Esophagus squamous epithelium (tissue), 5 donors: Measurements from ENCODE around the gene GPR12. TPM values are rescaled to one million over a fixed set of nuclear protein-coding genes. Genes with fewer than 3 reads are reported as not detected.

Experiments used
- DNase-seq: peaks from one replicate; lab custom pipeline; 2025; lab: John Stamatoyannopoulos, UW
- H3K27ac ChIP-seq, 4 donors: fragments of 200-600 bp; sonication (generic); one replicate each; pipeline ENCODE4 v1.5.1; 2016 to 2019; ENCODE audit warnings: mild to moderate bottlenecking in 1 of 4
- H3K27me3 ChIP-seq, 4 donors: fragments of 200-600 bp; sonication (generic); 1 replicate in 3 of 4; 2 replicates in 1 of 4; pipeline versions ENCODE4 v1.5.1 to v1.6.0; 2017 to 2021; ENCODE audit warnings: antibody characterized with exemption in 1 of 4
- H3K36me3 ChIP-seq, 3 donors: fragments of 200-600 bp; sonication (generic); one replicate each; pipeline ENCODE4 v1.5.1; 2016 to 2019
- H3K4me1 ChIP-seq, 3 donors: fragments of 200-600 bp; sonication (generic); one replicate each; pipeline ENCODE4 v1.5.1; 2017 to 2019
- H3K4me3 ChIP-seq, 4 donors: fragments of 200-600 bp; sonication (generic); 1 replicate in 3 of 4; 2 replicates in 1 of 4; pipeline ENCODE4 v1.5.1; 2016 to 2019; ENCODE audit warnings: mild to moderate bottlenecking in 2 of 4, moderate library complexity in 1 of 4
- H3K9me3 ChIP-seq, 3 donors: fragments of 200-600 bp; sonication (generic); one replicate each; pipeline ENCODE4 v1.5.1; 2016 to 2019
- POLR2A ChIP-seq, 4 donors: fragments of 450-650 bp; IDR thresholded peaks; one replicate each; pipeline ENCODE4 v1.6.1; 2017; ENCODE audit warnings: antibody characterized with exemption in 4 of 4, mild to moderate bottlenecking in 4 of 4, moderate library complexity in 3 of 4
- WGBS, 2 donors: methylation state at CpG; one replicate each; pipeline ENCODE4 v1.1.5; 2018; 5-methylcytosine and 5-hydroxymethylcytosine counted together
- intact Hi-C: fragments of 100-400 bp; cut with DNase I; formaldehyde crosslinking; loops from one replicate; pipeline ENCODE4 v1.15.0; 2022
- total RNA-seq, 4 donors: library from RNA; depleted of rRNA; stranded (reverse); fragments of >200 nt; gene quantifications; one replicate each; pipeline ENCODE4 v1.1.0, GENCODE V29; 2016
- TF ChIP-seq, protein P1 (sequence below), 6 experiments: fragments of 450-650 bp in 4 of 6; fragments of 200-600 bp in 2 of 6; sonication (generic) in 2 of 6; IDR thresholded peaks; one replicate each; pipeline ENCODE4 v1.5.1; 2016 to 2019; ENCODE audit warnings: antibody characterized with exemption in 6 of 6, mild to moderate bottlenecking in 4 of 6, moderate library complexity in 4 of 6
- donor health status: DM: yes; HTN: yes; CAD: no.

GPR12 gene
- total RNA-seq, 4 donors from 2014 or later, result under 0.01 TPM; not detected in 3

DNA sequence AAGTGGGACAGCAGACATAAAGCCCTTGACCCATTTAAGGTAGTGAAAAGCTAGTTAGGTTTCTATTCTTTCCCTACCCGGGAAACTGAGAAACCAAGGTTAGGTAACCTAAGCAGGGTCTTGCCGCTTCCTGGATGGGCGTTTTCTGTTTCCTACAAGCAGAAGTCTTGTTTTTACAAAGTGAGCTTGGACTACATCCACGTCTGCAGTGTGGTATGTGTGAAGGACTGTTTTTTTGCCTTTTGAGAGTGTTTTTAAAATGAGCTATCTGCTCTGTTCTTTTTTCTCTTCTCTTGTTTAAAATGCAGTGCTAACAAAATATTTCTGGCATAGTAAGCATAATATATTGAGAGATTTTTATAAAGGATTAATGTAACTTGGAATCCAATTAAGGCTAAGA, 49.4 kb downstream of the GPR12 start:
- H3K9me3 ChIP-seq, result no peaks in the 10 kb centered on the region
- no peak for DNase-seq
- no peak overlapping the region for H3K4me3 ChIP-seq
- WGBS, 2 donors, result 0 to 46% methylated on average over 1 to 4 of the region's 4 CpGs
- H3K27ac ChIP-seq, result no peak overlapping the region
- H3K27me3 ChIP-seq, result peaks cover 0 to 3% (median 0%) of the 10 kb centered on the region in 4 donors
- no peaks in the 10 kb centered on the region for H3K4me1 ChIP-seq
- TF ChIP-seq POLR2A (IDR thresholded peaks at IDR 0.05), result no peak
- TF ChIP-seq, protein P1, sequence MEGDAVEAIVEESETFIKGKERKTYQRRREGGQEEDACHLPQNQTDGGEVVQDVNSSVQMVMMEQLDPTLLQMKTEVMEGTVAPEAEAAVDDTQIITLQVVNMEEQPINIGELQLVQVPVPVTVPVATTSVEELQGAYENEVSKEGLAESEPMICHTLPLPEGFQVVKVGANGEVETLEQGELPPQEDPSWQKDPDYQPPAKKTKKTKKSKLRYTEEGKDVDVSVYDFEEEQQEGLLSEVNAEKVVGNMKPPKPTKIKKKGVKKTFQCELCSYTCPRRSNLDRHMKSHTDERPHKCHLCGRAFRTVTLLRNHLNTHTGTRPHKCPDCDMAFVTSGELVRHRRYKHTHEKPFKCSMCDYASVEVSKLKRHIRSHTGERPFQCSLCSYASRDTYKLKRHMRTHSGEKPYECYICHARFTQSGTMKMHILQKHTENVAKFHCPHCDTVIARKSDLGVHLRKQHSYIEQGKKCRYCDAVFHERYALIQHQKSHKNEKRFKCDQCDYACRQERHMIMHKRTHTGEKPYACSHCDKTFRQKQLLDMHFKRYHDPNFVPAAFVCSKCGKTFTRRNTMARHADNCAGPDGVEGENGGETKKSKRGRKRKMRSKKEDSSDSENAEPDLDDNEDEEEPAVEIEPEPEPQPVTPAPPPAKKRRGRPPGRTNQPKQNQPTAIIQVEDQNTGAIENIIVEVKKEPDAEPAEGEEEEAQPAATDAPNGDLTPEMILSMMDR (IDR thresholded peaks at IDR 0.05), result no peak
- H3K36me3 ChIP-seq, result no peaks in the 10 kb centered on the region
- intact Hi-C loops, result no loop called here

- Histone ChIP-seq H3K4me1 (no peaks in the 10 kb centered on the region), H3K4me3 (no peak overlapping the region), H3K36me3 (no peaks in the 10 kb centered on the region), H3K27me3 (peaks cover 0 to 4% (median 0%) of the 10 kb centered on the region in 4 donors), H3K9me3 (no peaks in the 10 kb centered on the region), H3K27ac (no peak overlapping the region)
- 45 to 73% methylated on average over 6 to 10 of the region's 13 CpGs for WGBS, 2 donors
- intact Hi-C loops, result no loop called here
- DNase-seq, result no peak
- TF ChIP-seq POLR2A (IDR thresholded peaks at IDR 0.05), result no peak
- TF ChIP-seq, protein P1 (IDR thresholded peaks at IDR 0.05), result no peak
Measured at GRCh38 chr13:26710166-26710565, 50.4 kb downstream of the GPR12 start.

DNA sequence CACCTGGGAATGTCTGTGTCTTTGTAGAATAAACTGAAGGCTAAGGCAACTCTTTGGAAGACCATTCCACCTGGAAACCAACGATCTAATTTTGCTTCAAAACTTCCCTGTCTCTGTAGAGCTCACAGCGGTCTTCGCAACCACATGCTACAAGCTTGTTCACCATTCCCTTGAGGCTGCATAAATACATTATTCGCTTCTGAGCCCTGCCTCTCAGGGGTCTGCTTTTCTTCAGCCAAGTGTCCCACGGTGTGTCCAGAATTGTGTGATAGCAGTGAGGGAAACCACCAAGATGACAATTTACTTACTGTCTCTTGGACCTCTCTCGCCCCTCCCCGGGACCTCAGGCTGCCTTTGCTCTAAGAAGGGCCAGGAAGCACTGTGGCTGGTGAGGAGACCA, 51.1 kb downstream of the GPR12 start:
- no peaks in the 10 kb centered on the region for H3K9me3 ChIP-seq
- TF ChIP-seq, protein P1 (IDR thresholded peaks at IDR 0.05), result no peak
- TF ChIP-seq POLR2A (IDR thresholded peaks at IDR 0.05), result no peak
- no peaks in the 10 kb centered on the region for H3K4me1 ChIP-seq
- H3K36me3 ChIP-seq, result no peaks in the 10 kb centered on the region
- intact Hi-C loops, result loop anchor here (10.0 kb wide), 1 partner anchor 215 kb away; no protein-coding TSS in a partner anchor
- whole genome bisulfite sequencing, 2 donors, result 72 to 76% methylated on average over 5 to 7 of the region's 7 CpGs
- no peak overlapping the region for H3K4me3 ChIP-seq
- no peak for DNase-seq
- peaks cover 0 to 4% (median 0%) of the 10 kb centered on the region in 4 donors for H3K27me3 ChIP-seq
- H3K27ac ChIP-seq, result no peak overlapping the region

DNA sequence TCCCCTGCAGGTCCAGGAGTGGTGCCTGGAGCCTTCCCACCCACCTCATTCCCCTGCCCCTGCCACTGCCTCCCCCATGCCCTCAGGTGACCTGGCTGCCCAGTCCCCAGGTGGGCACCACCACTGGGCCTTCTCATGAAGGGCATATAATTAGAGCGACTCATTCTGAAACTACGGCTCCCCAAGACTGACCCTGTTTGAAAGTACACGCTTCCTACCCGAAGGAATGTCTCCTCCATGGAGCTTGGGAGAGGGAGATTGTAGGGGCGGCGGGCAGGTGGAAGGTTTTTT, 52.6 kb downstream of the GPR12 start:
- DNase-seq, result no peak
- TF ChIP-seq, protein P1 (IDR thresholded peaks at IDR 0.05), result no peak
- TF ChIP-seq POLR2A (IDR thresholded peaks at IDR 0.05), result no peak

GRCh38 chr13:26707122-26708006, 53.2 kb downstream of the GPR12 start:
- DNase-seq, result no peak
- Histone ChIP-seq H3K27me3 (peaks cover 0 to 4% (median 0%) of the 10 kb centered on the region in 4 donors), H3K27ac (no peak overlapping the region), H3K36me3 (no peaks in the 10 kb centered on the region), H3K4me1 (no peaks in the 10 kb centered on the region), H3K9me3 (no peaks in the 10 kb centered on the region), H3K4me3 (no peak overlapping the region)
- WGBS, 2 donors, result 48 to 50% methylated on average over 2 to 10 of the region's 13 CpGs
- no peak for TF ChIP-seq POLR2A (IDR thresholded peaks at IDR 0.05)
- TF ChIP-seq, protein P1 (IDR thresholded peaks at IDR 0.05), result peak in 5 of 6 experiments; percentile 22 to 70 (median 35)
- intact Hi-C loops, result loop anchor here (10.0 kb wide), 1 partner anchor 217 kb away; no protein-coding TSS in a partner anchor

More for the DNA sequence above, 52.6 kb downstream of the GPR12 start:
- H3K27ac ChIP-seq, result no peak overlapping the region
- H3K27me3 ChIP-seq, result peaks cover 0 to 4% (median 0%) of the 10 kb centered on the region in 4 donors
- H3K4me1 ChIP-seq, result no peaks in the 10 kb centered on the region
- 82 to 84% methylated on average over 5 to 6 of the region's 6 CpGs for WGBS, 2 donors
- no peak overlapping the region for H3K4me3 ChIP-seq
- intact Hi-C loops, result loop anchor here (10.0 kb wide), 1 partner anchor 217 kb away; no protein-coding TSS in a partner anchor
- H3K36me3 ChIP-seq, result no peaks in the 10 kb centered on the region
- no peaks in the 10 kb centered on the region for H3K9me3 ChIP-seq
